HTERT RPE-1 (cell line): ENCODE data around the gene CCDC30.

Experiments used
- in situ Hi-C: fragments of 300-500 bp; cut with MboI; formaldehyde crosslinking; loops from 4 replicates; pipeline ENCODE4 v1.14.3; 2020; ENCODE audit warnings: low sequenced_read_pairs

The CCDC30 gene

GRCh38 chr1:42462828-42463763 lies at the start of gene CCDC30:
Gene CCDC30 (plus strand): TSS chr1:42463286. CDS start chr1:42480552, 17,266 bp downstream.
- in situ Hi-C loops = no loop called here

GRCh38 chr1:42414551-42415496 lies 48.3 kb upstream of the CCDC30 start:
- in situ Hi-C loops = no loop called here

- in situ Hi-C loops = no loop called here
These were observed 45.9 kb upstream of the CCDC30 start for GRCh38 chr1:42417166-42417565.

- in situ Hi-C loops = no loop called here
These were observed 44.6 kb upstream of the CCDC30 start for GRCh38 chr1:42418516-42418915.

GRCh38 chr1:42419126-42419821 lies 43.8 kb upstream of the CCDC30 start:
- in situ Hi-C loops = no loop called here

GRCh38 chr1:42420121-42420520 lies 43.0 kb upstream of the CCDC30 start:
- in situ Hi-C loops = no loop called here

GRCh38 chr1:42420911-42421585 lies 42.0 kb upstream of the CCDC30 start:
- in situ Hi-C loops = no loop called here

GRCh38 chr1:42422737-42423136 lies 40.3 kb upstream of the CCDC30 start:
- in situ Hi-C loops = no loop called here

GRCh38 chr1:42423681-42424080 lies 39.4 kb upstream of the CCDC30 start:
- in situ Hi-C loops = no loop called here

GRCh38 chr1:42424201-42424600 lies 38.9 kb upstream of the CCDC30 start:
- in situ Hi-C loops = no loop called here

- in situ Hi-C loops = no loop called here
These were observed 35.8 kb upstream of the CCDC30 start for GRCh38 chr1:42427240-42427639.

GRCh38 chr1:42429603-42430002 lies 33.5 kb upstream of the CCDC30 start:
- in situ Hi-C loops = no loop called here

GRCh38 chr1:42430286-42431135 lies 32.6 kb upstream of the CCDC30 start:
- in situ Hi-C loops = no loop called here

GRCh38 chr1:42431514-42431913 lies 31.6 kb upstream of the CCDC30 start:
- in situ Hi-C loops = no loop called here

- in situ Hi-C loops = no loop called here
These were observed 30.4 kb upstream of the CCDC30 start for GRCh38 chr1:42432714-42433113.

GRCh38 chr1:42433369-42433768 lies 29.7 kb upstream of the CCDC30 start:
- in situ Hi-C loops = no loop called here

GRCh38 chr1:42434340-42434739 lies 28.7 kb upstream of the CCDC30 start:
- in situ Hi-C loops = no loop called here

GRCh38 chr1:42439940-42440339 lies 23.1 kb upstream of the CCDC30 start:
- in situ Hi-C loops = no loop called here

- in situ Hi-C loops = no loop called here
These were observed 20.4 kb upstream of the CCDC30 start for GRCh38 chr1:42442662-42443061.
